GM10248 (cell line): ENCODE data around the gene ANKS3.
A peak's percentile ranks its signal among the peaks of the same experiment; 100 is the strongest.
"Not testable (repeated sequence)": the region's sequence is repeated elsewhere in the genome, so short reads cannot be mapped to it uniquely, and the experiment has no call there.

Source experiments
- CTCF ChIA-PET: fragments of 300-600 bp; sonication (Branson Sonifier 250); formaldehyde crosslinking; extraction: SDS; loops from one replicate; lab custom pipeline; 2021; ENCODE audit warnings: antibody characterized with exemption; lab: Yijun Ruan, JAX
- POLR2A ChIA-PET: fragments of 350-650 bp; sonication (Branson Sonifier 250); formaldehyde crosslinking; extraction: SDS; loops from one replicate; lab custom pipeline; 2020; ENCODE audit warnings: antibody characterized with exemption; lab: Yijun Ruan, JAX
- DNase-seq: peaks from one replicate; pipeline ENCODE4 v3.0.0; 2012; ENCODE audit errors: extremely low spot score
- CTCF ChIP-seq: IDR thresholded peaks from 2 replicates; pipeline ENCODE4 v1.5.1; 2012; ENCODE audit warnings: mild to moderate bottlenecking, low read depth; ENCODE audit errors: extremely low read depth, missing control alignments, control extremely low read depth

Gene ANKS3

GRCh38 chr16:4743226-4743878 lies 9.3 kb upstream of the ANKS3 start:
- no peak for DNase-seq
- TF ChIP-seq CTCF, result no peak
- ChIA-PET POLR2A (no interaction called here), CTCF (interaction anchor here (2.0 to 2.1 kb wide), 2 partner anchors 9 to 12 kb away, joined by 4 to 6 read pairs; partner anchors contain the start of genes ANKS3 and DNAAF8)

GRCh38 chr16:4738370-4738769 lies 4.3 kb upstream of the ANKS3 start:
- POLR2A ChIA-PET, result interaction anchor here (1.6 kb wide), 1 partner anchor 10 kb away, joined by 5 read pairs; no protein-coding TSS in a partner anchor
- CTCF ChIA-PET, result interaction anchor here (1.2 to 1.3 kb wide), 2 partner anchors 9 to 25 kb away, joined by 3 read pairs; no protein-coding TSS in a partner anchor
- not testable (repeated sequence) for DNase-seq

DNA sequence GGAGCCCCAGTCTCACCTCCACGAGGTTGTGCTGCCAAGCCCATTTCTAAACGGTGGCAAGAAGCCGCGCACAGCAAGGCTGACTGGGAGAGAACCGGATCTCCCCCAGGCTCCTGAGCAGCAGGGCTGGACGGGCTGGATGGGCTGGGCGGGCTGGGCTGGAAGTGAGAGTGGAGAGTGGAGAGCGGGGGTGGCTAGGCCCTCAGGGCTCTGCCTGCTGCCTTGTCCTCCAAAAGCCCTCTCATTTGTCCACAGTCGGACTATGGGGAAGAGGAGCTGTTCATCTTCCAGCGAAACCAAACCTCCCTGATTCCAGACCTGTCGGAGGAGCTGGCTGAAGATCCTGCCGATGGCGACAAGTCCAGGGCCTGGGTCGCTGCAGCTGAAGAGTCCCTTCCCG lies 3.5 kb upstream of the ANKS3 start:
- DNase-seq, result no peak
- ChIA-PET CTCF (interaction anchor here (1.2 kb wide), 1 partner anchor 10 kb away, joined by 3 read pairs; no protein-coding TSS in a partner anchor), POLR2A (no interaction called here)
- TF ChIP-seq CTCF, result no peak

DNA sequence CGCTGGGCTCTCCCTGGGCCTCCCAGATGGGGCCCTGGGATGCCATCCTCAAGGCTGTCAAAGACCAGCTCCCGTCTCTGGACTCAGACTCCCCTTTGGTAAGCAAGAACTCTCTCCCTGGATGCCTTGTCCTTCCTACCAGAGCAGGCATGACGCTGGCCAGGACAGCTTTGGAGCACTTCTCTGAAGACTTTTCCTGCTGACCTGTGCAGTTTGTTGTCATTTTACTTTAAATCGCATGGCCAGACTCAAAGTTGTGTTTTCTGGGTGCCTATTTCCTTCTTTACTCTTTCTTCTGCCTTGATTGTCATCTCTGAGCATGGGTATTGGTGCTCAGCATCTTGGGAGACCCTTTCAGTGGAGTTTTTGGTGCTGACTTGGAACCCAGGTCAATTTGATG lies 2.5 kb upstream of the ANKS3 start:
- ChIA-PET CTCF (interaction anchor here (1.1 kb wide), 1 partner anchor 10 kb away, joined by 3 read pairs; no protein-coding TSS in a partner anchor), POLR2A (no interaction called here)

GRCh38 chr16:4734730-4735535 lies 862 bp upstream of the ANKS3 start:
- POLR2A ChIA-PET, result interaction anchor here (0.5 to 1.6 kb wide), 10 partner anchors 9 to 150 kb away, joined by 3 to 11 read pairs (median 4); partner anchors contain the start of gene NUDT16L1

More for the DNA sequence above, 2.5 kb upstream of the ANKS3 start:
- no peak for TF ChIP-seq CTCF
- DNase-seq, result no peak

DNA sequence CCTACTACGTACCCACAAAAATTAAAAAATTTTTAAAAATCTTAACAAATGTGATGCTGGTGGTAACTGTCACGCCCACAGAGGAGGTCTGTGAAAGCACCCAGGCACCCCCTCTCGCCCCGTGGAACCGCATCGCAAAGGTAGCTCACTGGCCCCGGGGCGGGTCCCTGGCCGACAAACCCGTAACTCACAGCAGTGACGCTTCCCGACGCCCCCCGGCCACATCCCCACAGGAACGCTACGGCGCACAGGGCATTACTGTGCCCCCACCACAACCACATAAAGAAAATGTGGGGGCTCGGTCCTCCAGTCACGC lies 366 bp downstream of the ANKS3 start:
- POLR2A ChIA-PET, result interaction anchor here (0.6 to 1.6 kb wide), 4 partner anchors 8 to 103 kb away, joined by 3 to 8 read pairs (median 6); no protein-coding TSS in a partner anchor
- CTCF ChIA-PET, result interaction anchor here (1.0 to 2.0 kb wide), 8 partner anchors 11 to 222 kb away, joined by 4 to 10 read pairs (median 6); no protein-coding TSS in a partner anchor
- TF ChIP-seq CTCF, result no peak
- DNase-seq, result no peak

More at GRCh38 chr16:4734730-4735535, 862 bp upstream of the ANKS3 start:
- peak; percentile 96 for DNase-seq
- no peak for TF ChIP-seq CTCF
- CTCF ChIA-PET, result interaction anchor here (1.0 to 2.0 kb wide), 13 partner anchors 10 to 333 kb away, joined by 3 to 10 read pairs (median 5); partner anchors contain the start of gene NUDT16L1
